ENCODE data around the gene POLR2L. TPM values are rescaled to one million over a fixed set of nuclear protein-coding genes. Genes with fewer than 3 reads are reported as not detected.

Gene POLR2L
- total RNA-seq, 1 donor from 2014 or later = 213 TPM

DNA sequence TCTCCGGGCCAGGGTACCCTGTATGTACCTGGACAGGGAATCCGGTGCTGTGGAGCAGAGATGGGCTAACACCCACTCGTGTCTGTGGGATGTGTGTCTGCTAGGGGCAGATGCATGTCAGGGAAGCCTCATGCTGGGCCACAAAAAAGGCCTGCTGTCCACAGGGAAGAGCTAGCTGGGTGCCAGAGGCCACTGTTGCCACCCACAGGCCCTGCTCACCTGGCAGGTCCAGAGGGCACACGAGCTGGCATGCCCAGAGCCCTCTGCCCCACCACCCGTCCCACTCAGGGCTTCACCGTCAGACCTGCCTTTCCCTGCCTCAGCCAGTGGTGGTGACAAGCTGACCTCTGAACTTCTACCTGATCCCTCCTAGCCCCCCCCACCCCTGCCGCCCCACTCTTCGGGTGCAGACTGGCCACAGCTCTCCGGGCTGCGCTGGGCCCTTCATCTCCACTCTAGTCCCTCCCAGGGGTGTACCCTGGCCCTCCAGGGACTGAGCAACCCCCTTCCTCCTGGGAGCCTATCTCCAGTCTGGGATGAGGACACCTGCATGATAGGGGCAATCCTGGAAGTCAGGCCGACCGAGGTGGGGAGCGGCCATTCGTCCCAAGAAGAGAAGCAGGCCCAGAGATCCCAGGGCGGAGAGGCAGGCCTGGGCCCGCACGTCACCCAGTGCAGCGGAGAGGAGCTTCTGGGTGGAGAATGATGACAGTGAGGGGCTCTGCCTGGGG is 45.6 kb downstream of the POLR2L start:
- peak overlapping the region; percentile 63 for H3K4me3 ChIP-seq (ENCODE audit: low read depth, low read length)
- no peak for DNase-seq (ENCODE audit: low read depth)

DNA sequence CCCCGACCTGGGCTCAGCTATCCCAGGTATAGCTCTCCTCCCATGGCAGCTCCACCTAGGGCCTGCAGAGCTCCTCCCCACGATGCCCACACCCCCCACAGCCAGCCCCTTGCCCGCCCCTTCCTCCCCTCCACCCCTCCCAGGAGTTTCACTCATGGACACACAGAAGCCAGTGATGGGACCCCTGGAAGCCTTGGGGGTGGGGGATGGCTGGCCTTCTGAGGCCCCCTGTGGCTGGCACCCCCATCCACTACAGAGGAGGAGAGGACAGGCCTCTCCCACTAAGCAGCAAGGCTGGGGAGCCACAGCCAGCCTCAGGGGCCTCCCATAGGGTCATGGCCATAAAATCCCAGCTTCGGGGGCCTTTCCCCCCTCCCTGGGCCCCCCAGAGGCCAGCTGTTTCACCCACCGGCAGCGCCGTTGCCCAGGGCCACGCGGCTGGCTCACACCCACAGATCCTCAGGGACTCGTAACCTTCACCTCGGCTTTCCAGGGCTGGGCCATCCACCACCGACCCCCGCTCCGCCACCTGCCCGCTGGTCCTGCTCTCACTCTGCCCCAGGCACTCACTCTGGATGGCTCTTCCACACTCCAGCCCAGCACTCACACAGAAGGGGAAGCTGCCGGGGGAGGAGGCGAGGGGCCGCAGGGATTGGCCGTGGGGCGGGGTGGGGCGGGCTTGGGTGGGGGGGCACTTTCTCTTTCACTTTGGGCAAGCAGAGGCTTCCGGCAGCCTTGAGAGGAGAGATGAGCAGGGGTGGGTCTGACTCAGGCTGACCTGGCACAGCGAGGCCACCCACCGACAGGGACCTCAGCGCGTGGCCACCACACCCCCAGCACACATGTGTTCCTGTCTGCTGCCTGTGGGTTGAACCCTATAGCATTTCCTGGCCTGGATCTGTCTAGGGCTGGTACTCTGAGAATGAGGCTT is 46.4 kb downstream of the POLR2L start:
- no peak for TF ChIP-seq CTCF (conservative IDR thresholded peaks at IDR 0.05; ENCODE audit: low read depth, low read length)
- H3K4me3 ChIP-seq (ENCODE audit: low read depth, low read length) = peak overlapping the region; percentile 63
- DNase-seq (ENCODE audit: low read depth) = no peak

More for the DNA sequence above, 45.6 kb downstream of the POLR2L start:
- no peak for TF ChIP-seq CTCF (conservative IDR thresholded peaks at IDR 0.05; ENCODE audit: low read depth, low read length)

GRCh38 chr11:794766-795633 is 47.3 kb downstream of the POLR2L start:
- no peak for TF ChIP-seq CTCF (conservative IDR thresholded peaks at IDR 0.05; ENCODE audit: low read depth, low read length)
- H3K4me3 ChIP-seq (ENCODE audit: low read depth, low read length) = peak overlapping the region; percentile 63
- DNase-seq (ENCODE audit: low read depth) = no peak

- no peak for DNase-seq (ENCODE audit: low read depth)
- H3K4me3 ChIP-seq (ENCODE audit: low read depth, low read length) = no peak overlapping the region
- TF ChIP-seq CTCF (conservative IDR thresholded peaks at IDR 0.05; ENCODE audit: low read depth, low read length) = no peak
Measured at GRCh38 chr11:794013-794765, 48.1 kb downstream of the POLR2L start.

- TF ChIP-seq CTCF (conservative IDR thresholded peaks at IDR 0.05; ENCODE audit: low read depth, low read length) = no peak
Measured at GRCh38 chr11:793556-793955, 48.8 kb downstream of the POLR2L start.

GRCh38 chr11:792873-793272 is 49.5 kb downstream of the POLR2L start:
- TF ChIP-seq CTCF (conservative IDR thresholded peaks at IDR 0.05; ENCODE audit: low read depth, low read length) = no peak
- DNase-seq (ENCODE audit: low read depth) = no peak
- no peak overlapping the region for H3K4me3 ChIP-seq (ENCODE audit: low read depth, low read length)

More at GRCh38 chr11:793556-793955, 48.8 kb downstream of the POLR2L start:
- no peak for DNase-seq (ENCODE audit: low read depth)
- no peak overlapping the region for H3K4me3 ChIP-seq (ENCODE audit: low read depth, low read length)

Data from epithelial cell of proximal tubule (primary cell).